Subcutaneous preadipocyte (primary cell): ENCODE results near the gene CENPV. TPM values are rescaled to one million over a fixed set of nuclear protein-coding genes. Genes with fewer than 3 reads are reported as not detected.

Source experiments
- total RNA-seq: library from RNA; depleted of rRNA; stranded (reverse); fragments of >200 nt; gene quantifications from 2 replicates; pipeline ENCODE4 v1.2.3, GENCODE V29; 2012

CENPV gene
- total RNA-seq, result 10.3 and 28.9 TPM in 2 replicates

GRCh38 chr17:16353317-16354174, at the start of gene CENPV:
Gene CENPV, minus strand, starts transcription at chr17:16353469. Its CDS starts 33 bp downstream, at chr17:16353436.

GRCh38 chr17:16380640-16381495, 27.6 kb upstream of the CENPV start, which contains the start of gene UBB:
Gene UBB, plus strand, starts transcription at chr17:16381091. Its CDS starts 817 bp downstream, at chr17:16381908.

Other genes starting within 250 kb of the CENPV start
- 45.2 and 81.3 TPM in 2 replicates for gene NCOR1, start 137.9 kb downstream of the CENPV start, total RNA-seq
- gene PIGL, start 136.3 kb downstream of the CENPV start, total RNA-seq, result 22.3 and 22.4 TPM in 2 replicates
- 1,197 and 1,644 TPM in 2 replicates for gene UBB, start 27.6 kb upstream of the CENPV start, total RNA-seq
- gene TRPV2, start 62.1 kb upstream of the CENPV start, total RNA-seq, result 76.2 and 95.5 TPM in 2 replicates
- 1.1 and 1.4 TPM in 2 replicates for gene LRRC75A, start 138.7 kb upstream of the CENPV start, total RNA-seq
- gene ZNF287, start 215.7 kb upstream of the CENPV start, total RNA-seq, result 4.8 and 5.9 TPM in 2 replicates